Activated T-helper 1 cell treated with Interleukin-2 at 50 U/mL for 16 hours (primary cell): ENCODE measurements around the gene USB1.

Experiments
- DNase-seq: peaks from one replicate; pipeline ENCODE4 v3.0.0-alpha.2; 2020; ENCODE audit warnings: low read depth

The USB1 gene

DNA sequence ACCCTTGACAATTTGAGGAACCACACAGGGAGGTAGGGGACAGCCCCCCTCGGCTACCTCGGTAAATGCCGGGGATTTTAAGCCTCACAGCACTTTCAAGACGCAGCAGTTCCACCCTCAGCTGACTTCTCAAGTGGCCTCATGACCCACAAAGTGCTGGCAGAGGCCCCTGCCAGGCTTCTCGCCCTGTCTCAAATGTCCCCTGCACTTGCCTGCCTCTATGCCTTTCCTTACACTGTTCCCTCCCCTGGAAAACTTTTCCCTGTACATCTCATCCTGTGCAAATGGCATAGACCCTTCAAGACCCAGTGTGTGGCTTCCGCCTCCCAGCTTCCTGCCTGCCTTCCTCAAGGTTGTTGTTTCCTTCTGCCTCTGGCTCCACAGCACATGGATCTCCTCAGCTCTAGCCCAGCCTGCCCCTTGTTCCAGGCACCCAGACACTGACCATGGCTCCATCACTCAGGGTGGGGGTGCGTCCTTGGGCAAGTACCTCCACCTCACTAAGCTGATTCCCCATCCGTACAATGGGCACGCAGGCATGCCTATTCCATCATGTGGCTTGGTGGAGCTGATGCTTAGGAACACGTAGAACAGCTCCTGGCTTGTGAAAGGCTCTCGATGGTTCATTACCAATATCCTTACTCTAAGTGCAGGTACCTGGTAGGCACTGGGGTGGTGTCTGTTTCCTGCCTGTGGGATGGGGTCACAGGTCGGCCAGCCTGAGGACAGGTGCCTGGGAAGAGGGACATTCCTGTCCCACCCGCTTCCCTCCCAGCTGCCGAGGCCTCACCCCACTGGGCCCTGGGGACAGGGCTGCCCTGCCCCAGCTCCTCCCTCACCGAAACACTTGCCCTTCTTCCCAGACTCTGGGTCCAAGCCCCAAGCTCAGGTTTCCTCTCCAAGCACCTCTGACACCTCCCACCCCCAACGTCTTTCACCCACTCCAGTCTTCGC, 48.3 kb downstream of the USB1 start:
- no peak for DNase-seq

DNA sequence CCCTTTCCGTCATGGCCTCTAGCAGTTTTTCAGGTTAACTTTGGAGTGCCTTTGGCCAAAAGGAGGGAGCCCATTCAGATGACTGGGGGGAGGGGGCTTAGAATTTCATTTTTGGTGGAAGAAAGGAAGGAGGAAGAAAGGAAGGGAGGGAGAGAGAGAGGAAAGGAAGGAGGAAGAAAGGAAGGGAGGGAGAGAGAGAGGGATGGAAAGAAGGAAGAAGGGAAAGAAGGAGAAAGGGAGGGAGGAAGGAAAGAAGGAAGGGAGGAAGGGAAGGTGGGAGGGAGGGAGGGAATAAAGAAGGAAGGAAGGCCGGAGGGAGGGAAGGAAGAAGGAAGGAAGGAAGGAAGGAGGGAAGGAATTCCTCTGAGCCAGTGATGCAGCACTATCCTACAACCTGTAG, 50.1 kb downstream of the USB1 start:
- DNase-seq, result no peak

GRCh38 chr16:58051821-58052603, 50.8 kb downstream of the USB1 start:
- DNase-seq, result no peak

DNA sequence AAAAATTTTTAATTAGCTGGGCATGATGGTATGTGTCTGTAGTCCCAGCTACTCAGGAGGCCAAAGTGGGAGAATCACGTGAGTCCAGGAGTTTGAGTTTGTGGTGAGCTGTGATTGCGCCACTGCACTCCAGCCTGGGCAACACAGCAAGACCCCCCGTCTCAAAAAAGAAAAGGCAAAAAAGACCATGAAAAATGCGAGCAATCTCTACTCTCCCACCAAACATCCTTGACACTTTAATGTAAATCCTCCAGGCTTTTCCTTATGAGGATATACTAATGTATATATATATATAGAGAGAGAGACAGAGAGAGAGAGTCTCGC, 52.4 kb downstream of the USB1 start:
- no peak for DNase-seq

DNA sequence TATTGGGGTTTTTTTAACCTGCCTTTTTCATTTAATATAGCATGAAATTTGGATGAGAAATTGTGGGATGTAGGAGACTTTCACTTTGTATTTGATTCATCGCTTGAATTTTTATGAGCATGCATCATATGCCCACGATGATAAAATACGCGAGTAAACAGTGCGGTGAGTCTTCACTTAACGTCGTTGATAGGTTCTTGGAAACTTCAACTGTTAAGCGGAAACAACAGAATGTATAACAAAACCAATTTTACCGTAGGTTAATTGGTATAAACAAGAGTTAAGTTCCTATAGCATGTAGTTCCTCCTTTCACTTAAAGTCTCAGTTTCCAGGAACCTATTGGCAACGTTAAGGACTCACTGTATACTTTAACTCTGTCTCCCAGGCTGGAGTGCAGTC, 53.1 kb downstream of the USB1 start:
- DNase-seq, result no peak

DNA sequence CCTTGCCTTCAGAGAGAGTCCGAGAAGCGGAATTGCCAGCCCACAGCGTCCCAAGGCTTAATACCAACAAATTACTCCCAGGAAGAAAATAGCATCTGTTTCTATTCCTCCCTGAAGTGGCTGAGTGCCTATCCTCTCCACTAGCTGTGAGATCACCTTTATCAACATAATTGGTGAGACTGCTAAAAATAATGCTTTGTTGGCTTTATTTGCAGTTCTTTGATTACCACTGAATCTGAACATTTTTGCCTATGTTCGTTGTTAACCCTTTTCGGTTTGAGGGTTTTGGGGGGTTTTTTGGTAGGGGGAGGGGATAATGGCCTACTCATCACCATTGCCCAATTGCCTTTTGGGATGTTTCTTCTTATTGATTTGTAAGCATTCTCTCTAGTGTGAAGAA, 55.4 kb downstream of the USB1 start:
- DNase-seq, result no peak

DNA sequence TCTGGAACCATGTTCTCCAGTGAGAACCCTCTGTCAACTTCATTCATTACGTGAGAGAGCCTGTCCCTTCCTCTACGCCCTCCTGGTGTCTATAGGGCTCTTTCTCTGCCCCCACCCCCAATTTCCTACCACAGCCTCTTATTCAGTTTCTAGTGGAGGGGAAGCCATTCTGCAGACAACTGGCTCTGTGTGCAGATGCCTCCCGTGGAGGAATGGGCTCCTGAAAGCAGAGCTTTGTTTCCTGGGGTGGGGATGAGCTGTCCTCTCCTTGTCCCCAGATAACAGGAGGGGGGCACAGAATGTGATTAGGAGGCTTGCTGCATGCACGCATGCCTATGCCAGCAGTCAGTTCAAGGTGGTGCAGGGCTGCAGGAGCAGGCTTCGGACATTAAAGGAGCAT, 55.9 kb downstream of the USB1 start:
- DNase-seq, result no peak

GRCh38 chr16:58057784-58058183, 56.6 kb downstream of the USB1 start:
- DNase-seq, result no peak

GRCh38 chr16:58062821-58063220, 61.6 kb downstream of the USB1 start:
- DNase-seq, result no peak

- DNase-seq, result no peak
These were observed 62.3 kb downstream of the USB1 start for GRCh38 chr16:58063377-58064076.

- no peak for DNase-seq
These were observed 69.4 kb downstream of the USB1 start for GRCh38 chr16:58070585-58070984.
